GM19238 (cell line): ENCODE data around the gene GALNT11.

Experiments
- DNase-seq: peaks from one replicate; pipeline ENCODE4 v3.0.0; 2011; ENCODE audit warnings: low spot score; ENCODE audit not compliant: insufficient read length

The GALNT11 gene

GRCh38 chr7:152144557-152145245 lies 119.2 kb downstream of the GALNT11 start:
- no peak for DNase-seq

- DNase-seq = no peak
These were observed 120.5 kb downstream of the GALNT11 start for GRCh38 chr7:152145853-152146466.

- no peak for DNase-seq
These were observed 123.2 kb downstream of the GALNT11 start for GRCh38 chr7:152148706-152149105.

- no peak for DNase-seq
These were observed 123.9 kb downstream of the GALNT11 start for GRCh38 chr7:152149363-152149762.

GRCh38 chr7:152152267-152152666 lies 126.8 kb downstream of the GALNT11 start:
- no peak for DNase-seq

GRCh38 chr7:152158801-152159587 lies 133.5 kb downstream of the GALNT11 start:
- DNase-seq = peak; percentile 56

- DNase-seq = no peak
These were observed 135.7 kb downstream of the GALNT11 start for GRCh38 chr7:152161171-152161570.

- DNase-seq = no peak
These were observed 136.8 kb downstream of the GALNT11 start for GRCh38 chr7:152162287-152162686.
